NCI-H1436 (cell line): ENCODE data around the gene OR10K2.
"Not testable (repeated sequence)": the region's sequence is repeated elsewhere in the genome, so short reads cannot be mapped to it uniquely, and the experiment has no call there.

ENCODE experiments used
- DNase-seq: peaks from one replicate; lab custom pipeline; 2025; lab: John Stamatoyannopoulos, UW

Gene OR10K2

DNA sequence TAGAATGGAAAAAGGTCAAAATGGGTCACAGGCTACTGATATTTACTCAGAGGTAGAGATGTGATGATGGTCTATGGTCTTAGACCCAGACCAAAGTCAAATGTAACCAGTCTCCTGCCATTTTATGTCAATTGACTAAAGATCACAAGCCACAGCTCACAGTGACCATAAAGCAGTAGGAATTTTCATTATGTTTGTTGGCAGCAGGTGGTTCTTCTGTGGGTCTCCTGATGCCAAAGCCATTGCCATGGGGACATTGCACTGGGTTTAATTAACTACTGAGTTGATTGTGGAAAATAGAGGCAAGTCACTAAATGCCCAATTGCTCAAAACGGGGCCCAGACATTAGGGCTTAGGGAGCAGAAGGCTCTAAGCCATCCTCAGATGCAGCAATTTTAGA lies at the start of gene OR10K2:
Gene OR10K2 (minus strand): TSS at position 101 of the 400 bp plus-strand sequence. CDS start 5,371 bp downstream, outside the sequence.
- DNase-seq = no peak

- no peak for DNase-seq
Measured at GRCh38 chr1:158471920-158472319, 45.9 kb upstream of the OR10K2 start, which contains the start of gene OR10R2. TSS of gene OR10R2 (plus strand) at chr1:158472220. CDS start at chr1:158472326, 106 bp downstream.

DNA sequence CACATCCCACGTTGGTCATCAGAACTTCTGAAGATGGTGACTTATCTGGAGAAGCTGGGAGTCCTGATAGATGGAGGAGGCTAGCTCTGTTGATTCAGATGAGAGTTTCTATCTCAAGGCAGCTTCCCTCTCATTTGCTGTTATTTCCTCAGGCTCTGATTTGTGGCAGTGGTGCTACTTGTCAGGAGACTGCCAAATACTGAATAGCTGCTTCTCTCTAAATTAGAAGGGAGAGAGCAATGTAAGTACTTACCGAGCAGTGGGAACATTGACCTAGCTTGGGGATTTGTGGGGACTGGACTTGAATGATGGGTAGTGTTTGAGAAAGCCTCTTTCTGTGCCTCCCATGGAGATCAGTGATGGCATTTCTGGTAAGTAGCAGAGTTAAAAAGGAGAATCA lies 35.5 kb upstream of the OR10K2 start, which contains the start of gene OR10K1:
Gene OR10K1 (plus strand): TSS at position 301 of the 400 bp plus-strand sequence. CDS start 3,728 bp downstream, outside the sequence.
- no peak for DNase-seq

GRCh38 chr1:158458263-158458662 lies 32.2 kb upstream of the OR10K2 start:
- DNase-seq = no peak

DNA sequence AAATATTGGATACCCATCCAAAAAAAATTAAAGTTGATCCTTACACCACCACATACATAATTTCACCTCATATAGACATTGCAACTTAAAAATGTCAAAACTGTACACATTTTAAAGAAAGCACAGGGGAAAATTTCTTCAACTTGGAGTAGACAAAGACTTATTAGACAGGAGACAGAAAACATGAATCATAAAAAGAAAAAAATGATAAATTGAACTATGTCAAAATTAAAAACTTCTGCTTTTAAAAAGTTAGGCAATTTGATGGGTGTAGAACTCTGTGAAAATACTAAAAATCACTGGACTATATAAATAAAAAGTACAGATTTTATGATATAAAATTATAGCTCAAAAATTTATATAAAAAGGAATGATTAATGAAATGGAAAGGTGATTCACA lies 31.2 kb upstream of the OR10K2 start:
- no peak for DNase-seq

- no peak for DNase-seq
Measured at GRCh38 chr1:158454537-158454936, 28.5 kb upstream of the OR10K2 start.

DNA sequence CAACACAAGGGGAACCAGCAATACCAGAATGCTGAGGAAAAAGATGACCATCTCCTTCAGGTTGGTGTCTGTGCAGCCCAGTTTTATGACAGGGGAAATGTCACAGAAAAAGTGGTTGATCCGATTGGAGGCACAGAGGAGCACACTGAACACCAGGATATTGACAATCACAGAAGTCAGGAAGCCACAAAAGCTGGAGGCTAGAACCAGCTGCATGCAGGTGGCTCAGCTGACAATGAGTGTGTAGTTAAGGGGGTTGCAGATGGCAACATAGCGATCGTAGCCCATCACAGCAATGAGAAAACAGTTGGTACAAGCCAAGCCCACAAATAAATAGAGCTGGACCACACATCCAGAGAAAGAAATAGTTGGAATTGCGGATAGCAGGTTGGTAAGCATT lies 19.3 kb upstream of the OR10K2 start:
- DNase-seq = no peak

DNA sequence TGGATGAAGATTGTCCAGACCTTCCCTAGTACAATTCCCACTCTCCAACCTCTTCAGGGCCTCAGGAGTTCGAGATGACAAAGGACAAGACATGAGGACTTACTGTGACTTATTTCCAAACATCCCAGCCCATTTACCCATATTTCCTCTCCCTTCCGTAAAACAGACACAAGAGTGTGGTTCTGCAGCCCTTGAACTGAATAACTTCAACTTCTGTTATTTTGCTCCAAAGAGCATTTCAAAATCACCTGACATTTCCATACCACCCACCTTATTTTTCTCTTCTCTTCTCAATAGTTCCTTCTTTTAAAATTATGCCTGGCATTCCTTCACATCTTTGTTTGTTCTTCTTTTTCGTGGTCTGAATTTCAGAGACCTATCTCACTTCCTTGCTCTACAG lies 8.7 kb upstream of the OR10K2 start:
- DNase-seq = no peak

- DNase-seq = not testable (repeated sequence)
Measured at GRCh38 chr1:158430163-158430562, 4.1 kb upstream of the OR10K2 start.

DNA sequence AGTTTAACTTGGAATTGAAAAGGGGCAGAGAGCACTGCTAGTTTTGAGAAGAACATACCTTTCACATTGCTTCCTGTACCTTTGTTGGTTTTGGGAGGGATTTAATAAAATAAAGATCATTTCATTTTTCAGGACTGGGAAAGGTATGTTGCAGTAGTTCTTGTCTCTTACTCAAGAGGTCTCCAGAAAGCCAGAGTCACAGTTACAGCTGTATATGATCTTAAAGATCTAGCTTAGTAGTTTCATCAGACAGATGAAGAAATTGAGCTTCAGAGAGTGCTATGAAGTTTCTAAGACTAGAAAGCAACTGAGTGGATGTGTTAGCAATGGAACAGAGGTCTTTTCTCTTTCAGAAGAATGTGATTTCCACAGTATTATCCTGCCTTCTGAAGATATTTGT lies 1.0 kb downstream of the OR10K2 start:
- DNase-seq = no peak

DNA sequence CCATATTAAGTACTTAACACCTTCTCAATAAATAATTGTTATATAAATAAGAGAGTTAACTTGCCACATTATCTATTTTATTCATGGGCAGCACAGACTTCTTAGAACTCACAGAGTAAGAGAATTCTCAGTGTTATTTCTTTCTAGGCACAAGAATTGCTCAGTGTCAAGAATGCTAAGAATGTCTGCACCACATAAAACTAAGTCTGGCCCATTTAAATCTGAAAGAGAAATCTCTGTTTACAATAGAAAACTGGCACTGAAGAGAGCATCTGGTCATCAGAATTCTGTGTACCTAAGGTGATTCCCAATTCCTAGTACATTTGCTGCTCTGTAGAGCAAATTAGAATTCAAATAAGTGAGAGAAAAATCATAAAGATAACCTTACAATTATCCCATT lies 3.8 kb downstream of the OR10K2 start:
- no peak for DNase-seq

DNA sequence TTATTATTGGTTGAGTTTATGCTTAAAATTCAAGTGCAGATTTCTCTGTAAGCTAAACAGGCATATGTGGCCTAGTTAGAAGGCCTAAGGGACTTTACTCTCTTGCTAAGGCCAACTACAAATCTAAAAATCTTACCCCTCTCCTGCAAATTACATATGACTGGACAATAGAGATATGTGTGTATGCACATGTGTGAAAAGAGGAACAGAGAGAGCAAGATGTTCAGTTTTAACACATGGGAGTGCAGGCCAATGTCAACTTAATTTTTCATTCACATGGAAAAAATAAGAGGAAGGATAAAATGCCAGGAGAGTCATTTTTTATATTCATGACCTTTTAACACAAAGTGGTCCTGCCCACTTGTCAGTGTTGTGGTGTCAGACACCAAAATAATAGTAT lies 8.5 kb downstream of the OR10K2 start:
- DNase-seq = no peak

DNA sequence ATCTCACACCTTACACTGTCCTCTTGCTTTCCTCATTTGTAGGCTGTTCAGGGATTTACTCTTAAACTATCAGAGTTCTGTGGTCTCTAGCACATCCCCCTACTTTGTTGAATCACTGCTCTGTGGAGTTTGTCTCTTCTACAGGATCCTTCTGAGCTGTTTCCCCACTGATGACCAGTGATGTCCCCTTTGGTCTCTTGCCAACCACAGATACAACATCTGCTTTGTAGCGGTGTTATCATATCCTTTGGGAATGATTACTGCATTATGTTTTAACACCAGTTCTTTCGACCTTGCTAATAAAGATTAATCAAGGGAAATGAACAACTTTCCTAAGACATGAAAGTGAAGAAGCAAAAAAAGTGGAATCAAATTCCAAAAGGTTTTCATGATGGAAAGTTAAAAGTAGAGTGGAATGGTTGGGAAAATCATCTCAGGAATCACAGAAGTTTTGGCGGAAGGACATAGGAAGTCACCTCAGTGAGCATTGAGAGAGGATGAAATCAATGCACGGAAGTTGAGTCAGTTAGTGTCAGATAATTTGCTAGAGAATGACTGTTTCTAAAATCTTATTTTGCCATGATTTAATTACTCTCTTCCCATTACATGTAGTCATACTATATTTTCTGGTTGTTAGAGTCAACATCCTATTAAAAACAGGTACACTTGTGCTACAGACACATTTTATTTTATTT lies 11.2 kb downstream of the OR10K2 start:
- DNase-seq = no peak

GRCh38 chr1:158407092-158407491 lies 18.9 kb downstream of the OR10K2 start:
- DNase-seq = no peak

DNA sequence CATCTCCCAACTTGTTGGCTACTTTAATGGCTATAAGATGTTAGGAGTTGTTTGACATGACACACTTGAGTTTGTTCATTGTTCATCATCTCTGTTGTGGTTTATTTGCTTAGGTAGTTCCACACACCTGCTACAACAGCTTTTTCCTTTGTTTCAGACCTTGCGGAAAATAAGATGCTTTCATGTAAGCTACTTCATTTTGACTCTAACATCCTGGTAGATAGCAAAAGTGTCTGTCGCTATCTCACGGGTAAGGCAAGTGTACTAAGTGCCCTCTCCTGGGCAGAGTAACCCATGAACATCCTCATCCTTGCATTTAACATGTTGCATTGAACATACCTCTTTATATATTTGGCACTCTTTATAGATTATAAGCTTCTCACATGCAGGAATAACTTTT lies 25.2 kb downstream of the OR10K2 start:
- no peak for DNase-seq

DNA sequence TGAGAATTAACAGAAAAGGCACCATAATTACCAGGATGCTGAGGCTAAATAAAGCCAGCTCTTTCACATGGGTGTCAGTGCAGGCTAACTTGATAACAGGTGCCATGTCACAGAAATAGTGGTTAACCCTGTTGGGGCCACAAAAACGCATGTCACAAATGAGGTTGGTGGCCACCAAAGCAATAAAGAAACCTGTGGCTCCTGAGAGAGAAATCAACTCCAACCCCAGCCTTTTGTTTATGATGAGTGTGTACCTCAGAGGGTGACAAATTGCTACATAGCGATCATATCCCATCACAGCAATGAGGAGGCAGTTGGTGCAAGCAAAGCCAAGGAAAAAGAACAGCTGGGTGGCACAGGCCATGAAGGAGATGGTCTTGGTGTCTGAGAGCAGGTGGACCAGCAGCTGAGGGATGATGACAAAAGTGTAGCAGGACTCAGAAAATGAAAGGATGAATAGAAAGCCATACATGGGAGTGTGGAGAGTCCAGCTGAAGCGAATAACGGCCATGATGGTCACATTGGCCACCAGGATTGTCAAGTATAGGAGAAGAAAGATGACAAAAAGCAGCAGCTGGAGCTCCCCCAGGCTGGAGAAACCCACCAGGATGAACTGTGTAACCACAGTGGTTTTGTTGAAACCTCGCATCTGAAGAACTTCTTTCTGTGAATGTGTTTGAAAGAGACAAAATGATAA lies 27.1 kb downstream of the OR10K2 start, which contains the start of gene OR10T2:
Gene OR10T2 (minus strand): TSS at position 649 of the 697 bp plus-strand sequence. CDS start 0 bp downstream, at position 649.
- no peak for DNase-seq

- no peak for DNase-seq
Measured at GRCh38 chr1:158396646-158397045, 29.4 kb downstream of the OR10K2 start.

DNA sequence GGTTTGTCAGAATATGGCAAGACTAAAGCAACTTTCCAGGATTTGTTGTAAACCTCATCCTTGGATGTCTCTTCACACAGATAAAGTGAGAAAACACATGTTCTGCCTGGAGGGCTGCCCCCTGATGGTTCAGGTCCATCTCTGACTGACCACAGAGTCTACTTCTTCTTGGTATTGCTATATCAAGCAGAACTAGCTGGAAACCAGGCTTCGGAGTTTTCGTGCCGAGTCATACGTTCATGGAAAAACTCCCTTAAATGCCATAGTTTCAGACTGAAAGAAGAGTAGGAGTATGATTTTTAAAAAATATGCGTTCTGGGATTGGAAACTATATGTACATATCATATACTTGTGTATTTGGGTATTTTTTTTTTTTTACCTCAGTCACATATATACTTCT lies 32.6 kb downstream of the OR10K2 start:
- DNase-seq = no peak

DNA sequence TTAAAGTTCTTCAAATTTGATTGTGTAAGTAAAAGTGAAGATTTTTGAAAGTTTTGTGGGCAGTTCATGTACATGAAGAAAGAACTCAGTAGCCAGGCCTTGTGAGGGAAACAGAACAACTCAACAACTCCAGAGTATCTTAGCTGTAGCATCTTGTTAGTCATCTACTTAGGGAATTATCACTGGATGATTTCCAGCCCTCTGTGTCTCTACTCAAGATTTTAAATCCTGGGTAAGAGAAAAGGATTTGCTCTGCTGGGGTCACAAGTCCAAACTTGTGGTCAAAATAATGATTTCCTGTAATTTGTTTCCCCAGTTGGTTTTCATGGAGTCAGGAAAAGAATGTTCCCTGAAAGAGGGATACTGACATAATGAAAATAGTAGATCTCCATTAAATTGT lies 34.9 kb downstream of the OR10K2 start:
- no peak for DNase-seq

DNA sequence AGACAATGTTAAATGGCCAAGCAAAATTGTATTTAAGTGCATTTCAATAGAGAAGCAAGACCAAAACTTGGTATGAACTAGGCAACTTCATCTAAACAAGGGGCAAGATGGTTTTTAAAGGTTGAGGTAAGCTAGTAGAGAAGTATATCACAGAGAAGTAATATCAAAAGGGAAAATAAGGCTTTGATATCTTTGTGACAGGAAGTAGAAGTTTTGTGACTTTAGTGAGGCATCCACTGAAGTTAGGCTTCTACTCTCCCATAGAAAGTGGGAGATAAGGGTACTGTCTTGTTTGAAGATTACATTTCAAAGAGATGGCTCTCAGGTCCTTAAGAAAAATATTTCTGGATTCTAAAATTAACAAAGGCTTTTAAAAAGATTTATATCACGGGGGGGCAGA lies 35.7 kb downstream of the OR10K2 start:
- DNase-seq = no peak

DNA sequence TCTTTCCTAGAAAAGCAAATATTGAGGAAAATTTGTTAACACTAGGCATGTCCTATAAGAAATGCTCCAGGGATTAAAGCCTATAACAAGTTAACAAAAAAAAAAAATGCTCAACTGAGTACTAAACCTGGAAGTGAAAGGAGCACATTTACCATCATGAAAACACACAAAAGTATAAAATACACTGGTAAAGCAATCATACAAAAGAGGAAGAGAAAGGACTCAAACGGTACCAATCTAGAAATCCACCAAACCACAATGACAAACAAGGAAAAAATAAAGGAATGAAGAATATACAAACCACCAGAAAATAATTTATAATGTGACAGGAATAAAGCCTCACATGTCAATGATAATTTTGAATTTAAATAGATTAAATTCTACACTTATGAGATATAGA lies 51.2 kb downstream of the OR10K2 start:
- no peak for DNase-seq

DNA sequence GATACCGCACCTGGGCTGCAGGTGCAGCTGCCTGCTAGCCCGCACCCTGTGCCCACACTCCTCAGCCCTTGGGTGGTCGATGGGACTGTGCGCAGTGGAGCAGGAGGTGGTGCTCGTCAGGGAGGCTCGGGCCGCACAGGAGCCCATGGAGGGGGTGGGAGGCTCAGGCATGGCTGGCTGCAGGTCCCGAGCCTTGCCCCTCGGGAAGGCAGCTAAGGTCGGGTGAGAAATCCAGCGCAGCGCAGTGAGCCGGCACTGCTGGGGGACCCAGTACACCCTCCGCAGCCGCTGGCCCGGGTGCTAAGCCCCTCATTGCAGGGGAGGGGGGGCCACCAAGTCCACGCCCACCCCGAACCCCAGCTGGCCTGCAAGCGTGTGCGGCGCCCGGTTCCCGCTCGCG lies 51.9 kb downstream of the OR10K2 start:
- not testable (repeated sequence) for DNase-seq

DNA sequence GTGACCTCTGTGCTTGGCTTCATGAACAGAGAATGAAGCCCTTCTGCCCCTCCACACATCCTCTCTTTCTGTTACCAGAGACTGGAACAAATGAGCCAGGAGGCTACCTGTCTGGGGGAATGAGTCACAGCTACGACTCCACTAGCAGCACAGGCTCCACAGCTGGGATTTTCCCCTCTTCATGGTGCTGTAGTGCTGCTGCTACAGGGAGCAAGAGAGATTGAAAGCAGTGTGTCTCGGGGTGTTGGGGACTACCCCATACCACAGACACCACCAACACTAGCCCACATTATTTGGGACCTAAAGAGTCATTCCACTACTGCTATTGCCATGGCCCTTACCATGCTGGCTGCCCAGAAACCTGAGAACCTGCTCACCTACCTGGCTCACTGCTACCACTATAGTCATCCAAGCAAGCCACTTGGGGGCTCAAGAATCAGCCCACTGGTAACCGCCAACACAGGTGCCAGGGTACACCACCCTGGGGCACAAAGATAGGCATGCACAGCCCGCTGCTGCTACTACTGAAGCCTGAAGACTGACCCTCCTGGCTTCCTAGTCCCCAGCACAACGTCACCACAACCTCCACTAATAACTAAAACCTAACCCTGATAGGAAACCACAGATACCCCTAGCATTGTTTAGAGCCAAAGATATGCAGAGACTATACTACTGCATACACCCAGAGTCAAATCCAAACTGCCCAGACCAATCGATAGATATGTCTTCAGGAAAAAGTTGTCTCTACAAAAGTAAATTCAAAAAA lies 54.7 kb downstream of the OR10K2 start:
- DNase-seq = no peak
